ENCODE data around the gene COL11A2.

COL11A2 gene

GRCh38 chr6:33191383-33192104 lies 723 bp downstream of the COL11A2 start:
- H3K4me3 ChIP-seq, result no peak overlapping the region
- no peak for TF ChIP-seq FOXP2 (optimal IDR thresholded peaks at IDR 0.05; ENCODE audit: control extremely low read depth, extremely low read length, insufficient read depth)
- no peak for TF ChIP-seq EZH2 (IDR thresholded peaks at IDR 0.05)
- TF ChIP-seq POLR2AphosphoS5 (IDR thresholded peaks at IDR 0.05; ENCODE audit: borderline replicate concordance, low read depth, low read length), result no peak
- no peak overlapping the region for H3K27ac ChIP-seq
- DNase-seq (ENCODE audit: low read depth, low spot score), result no peak
- H3K9ac ChIP-seq (ENCODE audit: insufficient read length), result no peak overlapping the region
- peaks cover 21% of the 10 kb centered on the region for H3K36me3 ChIP-seq (ENCODE audit: insufficient read depth, low read length)
- H3K9me3 ChIP-seq (ENCODE audit: low read depth, low read length), result no peaks in the 10 kb centered on the region

- Histone ChIP-seq H3K9me3 (ENCODE audit: low read depth, low read length) (no peaks in the 10 kb centered on the region), H3K9ac (ENCODE audit: insufficient read length) (no peak overlapping the region), H3K27ac (no peak overlapping the region), H3K36me3 (ENCODE audit: insufficient read depth, low read length) (peaks cover 12% of the 10 kb centered on the region; the same call in 1 of the 2 replicates), H3K4me3 (no peak overlapping the region)
- no peak for DNase-seq (ENCODE audit: low read depth, low spot score)
- TF ChIP-seq POLR2AphosphoS5 (IDR thresholded peaks at IDR 0.05; ENCODE audit: borderline replicate concordance, low read depth, low read length) (no peak), EZH2 (IDR thresholded peaks at IDR 0.05) (no peak), FOXP2 (optimal IDR thresholded peaks at IDR 0.05; ENCODE audit: control extremely low read depth, extremely low read length, insufficient read depth) (no peak)
Measured at GRCh38 chr6:33190504-33191107, 1.7 kb downstream of the COL11A2 start.

- peaks cover 4% of the 10 kb centered on the region; the same call in 1 of the 2 replicates for H3K36me3 ChIP-seq (ENCODE audit: insufficient read depth, low read length)
- no peak overlapping the region for H3K4me3 ChIP-seq
- DNase-seq (ENCODE audit: low read depth, low spot score), result no peak
- H3K9ac ChIP-seq (ENCODE audit: insufficient read length), result no peak overlapping the region
- no peak for TF ChIP-seq EZH2 (IDR thresholded peaks at IDR 0.05)
- no peak for TF ChIP-seq FOXP2 (optimal IDR thresholded peaks at IDR 0.05; ENCODE audit: control extremely low read depth, extremely low read length, insufficient read depth)
- TF ChIP-seq POLR2AphosphoS5 (IDR thresholded peaks at IDR 0.05; ENCODE audit: borderline replicate concordance, low read depth, low read length), result no peak
- no peaks in the 10 kb centered on the region for H3K9me3 ChIP-seq (ENCODE audit: low read depth, low read length)
- no peak overlapping the region for H3K27ac ChIP-seq
Measured at GRCh38 chr6:33189625-33190448, 2.4 kb downstream of the COL11A2 start.

- H3K27ac ChIP-seq, result no peak overlapping the region
- no peak for DNase-seq (ENCODE audit: low read depth, low spot score)
- no peak overlapping the region for H3K9ac ChIP-seq (ENCODE audit: insufficient read length)
- no peaks in the 10 kb centered on the region for H3K9me3 ChIP-seq (ENCODE audit: low read depth, low read length)
- no peak overlapping the region for H3K4me3 ChIP-seq
- TF ChIP-seq EZH2 (IDR thresholded peaks at IDR 0.05) (no peak), FOXP2 (optimal IDR thresholded peaks at IDR 0.05; ENCODE audit: control extremely low read depth, extremely low read length, insufficient read depth) (no peak), POLR2AphosphoS5 (IDR thresholded peaks at IDR 0.05; ENCODE audit: borderline replicate concordance, low read depth, low read length) (no peak)
- H3K36me3 ChIP-seq (ENCODE audit: insufficient read depth, low read length), result peaks cover 3% of the 10 kb centered on the region; the same call in 1 of the 2 replicates
Measured at GRCh38 chr6:33189164-33189563, 3.1 kb downstream of the COL11A2 start.

GRCh38 chr6:33187809-33188208 lies 4.5 kb downstream of the COL11A2 start:
- no peak overlapping the region for H3K9ac ChIP-seq (ENCODE audit: insufficient read length)
- no peak overlapping the region for H3K4me3 ChIP-seq
- TF ChIP-seq POLR2AphosphoS5 (IDR thresholded peaks at IDR 0.05; ENCODE audit: borderline replicate concordance, low read depth, low read length) (no peak), FOXP2 (optimal IDR thresholded peaks at IDR 0.05; ENCODE audit: control extremely low read depth, extremely low read length, insufficient read depth) (no peak), EZH2 (IDR thresholded peaks at IDR 0.05) (no peak)
- no peaks in the 10 kb centered on the region for H3K9me3 ChIP-seq (ENCODE audit: low read depth, low read length)
- H3K27ac ChIP-seq, result no peak overlapping the region
- H3K36me3 ChIP-seq (ENCODE audit: insufficient read depth, low read length), result no peaks in the 10 kb centered on the region
- DNase-seq (ENCODE audit: low read depth, low spot score), result no peak

- no peaks in the 10 kb centered on the region for H3K9me3 ChIP-seq (ENCODE audit: low read depth, low read length)
- H3K36me3 ChIP-seq (ENCODE audit: insufficient read depth, low read length), result no peaks in the 10 kb centered on the region
- H3K9ac ChIP-seq (ENCODE audit: insufficient read length), result no peak overlapping the region
- TF ChIP-seq POLR2AphosphoS5 (IDR thresholded peaks at IDR 0.05; ENCODE audit: borderline replicate concordance, low read depth, low read length), result no peak
- no peak for TF ChIP-seq EZH2 (IDR thresholded peaks at IDR 0.05)
- H3K4me3 ChIP-seq, result no peak overlapping the region
- no peak for DNase-seq (ENCODE audit: low read depth, low spot score)
- H3K27ac ChIP-seq, result no peak overlapping the region
Measured at GRCh38 chr6:33185654-33186187, 6.5 kb downstream of the COL11A2 start.

GRCh38 chr6:33185190-33185589 lies 7.1 kb downstream of the COL11A2 start:
- Histone ChIP-seq H3K4me3 (no peak overlapping the region), H3K9me3 (ENCODE audit: low read depth, low read length) (no peaks in the 10 kb centered on the region)
- TF ChIP-seq FOXP2 (optimal IDR thresholded peaks at IDR 0.05; ENCODE audit: control extremely low read depth, extremely low read length, insufficient read depth), result no peak
- TF ChIP-seq EZH2 (IDR thresholded peaks at IDR 0.05), result no peak
- no peak for TF ChIP-seq POLR2AphosphoS5 (IDR thresholded peaks at IDR 0.05; ENCODE audit: borderline replicate concordance, low read depth, low read length)

More at GRCh38 chr6:33185190-33185589, 7.1 kb downstream of the COL11A2 start:
- Histone ChIP-seq H3K36me3 (ENCODE audit: insufficient read depth, low read length) (no peaks in the 10 kb centered on the region), H3K9ac (ENCODE audit: insufficient read length) (no peak overlapping the region), H3K27ac (no peak overlapping the region)
- no peak for DNase-seq (ENCODE audit: low read depth, low spot score)

Data from SK-N-MC (cell line).